ENCODE data around the gene MPPED2. TPM values are rescaled to one million over a fixed set of nuclear protein-coding genes. Genes with fewer than 3 reads are reported as not detected.
"Not testable (repeated sequence)": the region's sequence is repeated elsewhere in the genome, so short reads cannot be mapped to it uniquely, and the experiment has no call there.

MPPED2 gene
- total and polyA plus RNA-seq, 8 donors, result 0.12 to 10.3 (median 2.5) TPM

GRCh38 chr11:30561691-30562415 lies 24.3 kb downstream of the MPPED2 start:
- TF ChIP-seq POLR2AphosphoS5 (IDR thresholded peaks at IDR 0.05), result no peak
- TF ChIP-seq CTCF (IDR thresholded peaks at IDR 0.05), result no peak
- TF ChIP-seq EP300 (IDR thresholded peaks at IDR 0.05), result no peak
- TF ChIP-seq POLR2A (IDR thresholded peaks at IDR 0.05), result no peak
- intact Hi-C loops (cut with DNase I; ENCODE audit: low total_unique reads), result no loop called here
- WGBS, 5 donors, result 57 to 79% (median 76%) methylated on average over 1 of the region's 1 CpG

GRCh38 chr11:30560206-30561106 lies 25.7 kb downstream of the MPPED2 start:
- Histone ChIP-seq H3K27me3 (no peaks in the 10 kb centered on the region), H3K36me3 (no peaks in the 10 kb centered on the region), H3K4me3 (no peak overlapping the region), H3K27ac (peak overlapping the region in 1 of 5 donors; percentile 15), H3K4me1 (peaks cover 0 to 11% (median 1%) of the 10 kb centered on the region in 4 donors), H3K9me3 (no peaks in the 10 kb centered on the region)
- intact Hi-C loops (cut with DNase I; ENCODE audit: low total_unique reads), result no loop called here
- TF ChIP-seq POLR2A (IDR thresholded peaks at IDR 0.05), result no peak
- no peak for TF ChIP-seq POLR2AphosphoS5 (IDR thresholded peaks at IDR 0.05)
- no peak for TF ChIP-seq EP300 (IDR thresholded peaks at IDR 0.05)
- TF ChIP-seq CTCF (IDR thresholded peaks at IDR 0.05), result no peak
- WGBS, 5 donors, result 31 to 43% (median 37%) methylated on average over 7 of the region's 7 CpGs
- no peak for DNase-seq

More at GRCh38 chr11:30561691-30562415, 24.3 kb downstream of the MPPED2 start:
- Histone ChIP-seq H3K27ac (no peak overlapping the region), H3K9me3 (no peaks in the 10 kb centered on the region), H3K27me3 (no peaks in the 10 kb centered on the region), H3K36me3 (no peaks in the 10 kb centered on the region), H3K4me1 (peaks cover 0 to 11% (median 1%) of the 10 kb centered on the region in 4 donors), H3K4me3 (no peak overlapping the region)
- DNase-seq, result no peak

- no peak for DNase-seq
- TF ChIP-seq EP300 (IDR thresholded peaks at IDR 0.05), result no peak
- TF ChIP-seq CTCF (IDR thresholded peaks at IDR 0.05), result no peak
- TF ChIP-seq POLR2A (IDR thresholded peaks at IDR 0.05), result no peak
- no peak for TF ChIP-seq POLR2AphosphoS5 (IDR thresholded peaks at IDR 0.05)
- WGBS, 5 donors, result 83 to 96% (median 87%) methylated on average over 1 of the region's 1 CpG
- no peaks in the 10 kb centered on the region for H3K36me3 ChIP-seq
- H3K9me3 ChIP-seq, result no peaks in the 10 kb centered on the region
- no peak overlapping the region for H3K4me3 ChIP-seq
- intact Hi-C loops (cut with DNase I; ENCODE audit: low total_unique reads), result no loop called here
- H3K27me3 ChIP-seq, result no peaks in the 10 kb centered on the region
- no peak overlapping the region for H3K27ac ChIP-seq
- peaks cover 0 to 12% (median 1%) of the 10 kb centered on the region in 4 donors for H3K4me1 ChIP-seq
Observed at GRCh38 chr11:30559004-30559403, 27.1 kb downstream of the MPPED2 start.

GRCh38 chr11:30554587-30554986 lies 31.6 kb downstream of the MPPED2 start:
- H3K4me3 ChIP-seq; H3K27ac ChIP-seq; intact Hi-C loops (cut with DNase I; ENCODE audit: low total_unique reads); H3K27me3 ChIP-seq; H3K9me3 ChIP-seq; DNase-seq; H3K36me3 ChIP-seq; H3K4me1 ChIP-seq: not testable (repeated sequence)
- WGBS, 5 donors, result 83 to 92% (median 89%) methylated on average over 6 of the region's 6 CpGs

All from stomach (tissue), 9 donors.